Measurements from ENCODE around the gene EFNA1.

GRCh38 chr1:155175281-155175926 is 47.7 kb downstream of the EFNA1 start:
- TF ChIP-seq RXRA (IDR thresholded peaks at IDR 0.05) (no peak), CTCF (IDR thresholded peaks at IDR 0.05; ENCODE audit: low read depth, low read length, missing input control) (no peak), TAF1 (conservative IDR thresholded peaks at IDR 0.05) (no peak), EGR1 (IDR thresholded peaks at IDR 0.05; ENCODE audit: low read depth in 2 of 2) (no peak), ATF3 (IDR thresholded peaks at IDR 0.05) (no peak), ZBTB33 (IDR thresholded peaks at IDR 0.05) (no peak), JUND (IDR thresholded peaks at IDR 0.05) (no peak), GABPA (IDR thresholded peaks at IDR 0.05 in 1 of 2, conservative IDR thresholded peaks at IDR 0.05 in 1 of 2) (no peak), REST (IDR thresholded peaks at IDR 0.05) (no peak), MAX (IDR thresholded peaks at IDR 0.05) (no peak)

Data from liver (tissue), 3 donors.